Activated T-helper 17 cell treated with anti-CD3 and anti-CD28 coated beads, Interleukin-2, amount 50 U/mL, for 72 hours (primary cell): Measurements from ENCODE around the gene QPCT. TPM values are rescaled to one million over a fixed set of nuclear protein-coding genes. Genes with fewer than 3 reads are reported as not detected.
"Not testable (repeated sequence)": the region's sequence is repeated elsewhere in the genome, so short reads cannot be mapped to it uniquely, and the experiment has no call there.

Source experiments
- ATAC-seq: fragments of 150-1000 bp; cut with Tn5 transposase; replicated peaks from 2 replicates; pipeline ENCODE4 v1.10.0; 2021; ENCODE audit warnings: mild to moderate bottlenecking, moderate library complexity
- H3K27ac Mint-ChIP-seq: one replicate; pipeline ENCODE4 v1.8.0; 2022; ENCODE audit warnings: mixed read lengths
- H3K27me3 Mint-ChIP-seq: one replicate; pipeline ENCODE4 v1.8.0; 2022; ENCODE audit warnings: mixed read lengths
- H3K36me3 Mint-ChIP-seq: one replicate; pipeline ENCODE4 v1.8.0; 2022; ENCODE audit warnings: low read depth, mild to moderate bottlenecking, mixed read lengths
- H3K4me1 Mint-ChIP-seq: one replicate; pipeline ENCODE4 v1.8.0; 2022; ENCODE audit warnings: mixed read lengths
- H3K4me3 Mint-ChIP-seq: one replicate; pipeline ENCODE4 v1.8.0; 2022; ENCODE audit warnings: mild to moderate bottlenecking, mixed read lengths
- H3K9me3 Mint-ChIP-seq: one replicate; pipeline ENCODE4 v1.8.0; 2022; ENCODE audit warnings: mixed read lengths
- total RNA-seq, 2 donors: library from RNA; stranded (reverse); gene quantifications; one replicate each; pipeline ENCODE4 v1.2.3, GENCODE V29; 2022

The QPCT gene
- total RNA-seq, result under 1 TPM; 0.53 to 0.71 TPM

- H3K27ac Mint-ChIP-seq, result peak within 1 kb of the TSS; percentile 28
- H3K4me1 Mint-ChIP-seq, result peaks cover 6% of the 10 kb centered on the region
- peaks cover 9% of the 10 kb centered on the region for H3K27me3 Mint-ChIP-seq
- ATAC-seq, result peak; percentile 82
- no peaks in the 10 kb centered on the region for H3K36me3 Mint-ChIP-seq
- peak within 1 kb of the TSS; percentile 71 for H3K4me3 Mint-ChIP-seq
- H3K9me3 Mint-ChIP-seq, result no peaks in the 10 kb centered on the region
Measured at GRCh38 chr2:37344453-37345361, at the start of gene QPCT. Gene QPCT, plus strand, starts transcription at chr2:37344630. Its CDS starts 102 bp downstream, at chr2:37344732.

- peaks cover 35% of the 10 kb centered on the region for H3K36me3 Mint-ChIP-seq
- ATAC-seq, H3K9me3 Mint-ChIP-seq, H3K27ac Mint-ChIP-seq, H3K27me3 Mint-ChIP-seq, H3K4me3 Mint-ChIP-seq, H3K4me1 Mint-ChIP-seq: not testable (repeated sequence)
Measured at GRCh38 chr2:37294858-37295257, 49.6 kb upstream of the QPCT start.

- peaks cover 6% of the 10 kb centered on the region for H3K4me1 Mint-ChIP-seq
- no peak for ATAC-seq
- no peaks in the 10 kb centered on the region for H3K27me3 Mint-ChIP-seq
- no peak overlapping the region for H3K27ac Mint-ChIP-seq
- H3K4me3 Mint-ChIP-seq, result no peak overlapping the region
- no peaks in the 10 kb centered on the region for H3K9me3 Mint-ChIP-seq
- H3K36me3 Mint-ChIP-seq, result peaks cover 28% of the 10 kb centered on the region
Measured at GRCh38 chr2:37295469-37296073, 48.9 kb upstream of the QPCT start.

- ATAC-seq, result no peak
- H3K4me3 Mint-ChIP-seq, result no peak overlapping the region
- no peaks in the 10 kb centered on the region for H3K27me3 Mint-ChIP-seq
- no peak overlapping the region for H3K27ac Mint-ChIP-seq
- H3K4me1 Mint-ChIP-seq, result no peaks in the 10 kb centered on the region
- H3K36me3 Mint-ChIP-seq, result peaks cover 7% of the 10 kb centered on the region
- H3K9me3 Mint-ChIP-seq, result no peaks in the 10 kb centered on the region
Measured at GRCh38 chr2:37297632-37298031, 46.8 kb upstream of the QPCT start.

- Mint-ChIP-seq H3K27ac (no peak overlapping the region), H3K9me3 (no peaks in the 10 kb centered on the region), H3K27me3 (no peaks in the 10 kb centered on the region), H3K4me1 (no peaks in the 10 kb centered on the region), H3K36me3 (no peaks in the 10 kb centered on the region), H3K4me3 (no peak overlapping the region)
- ATAC-seq, result no peak
Measured at GRCh38 chr2:37300146-37300545, 44.3 kb upstream of the QPCT start.

- H3K4me1 Mint-ChIP-seq, result no peaks in the 10 kb centered on the region
- no peaks in the 10 kb centered on the region for H3K27me3 Mint-ChIP-seq
- H3K36me3 Mint-ChIP-seq, result no peaks in the 10 kb centered on the region
- no peaks in the 10 kb centered on the region for H3K9me3 Mint-ChIP-seq
- no peak overlapping the region for H3K27ac Mint-ChIP-seq
- no peak overlapping the region for H3K4me3 Mint-ChIP-seq
- ATAC-seq, result no peak
Measured at GRCh38 chr2:37300578-37300977, 43.9 kb upstream of the QPCT start.

GRCh38 chr2:37301408-37301807 lies 43.0 kb upstream of the QPCT start:
- no peaks in the 10 kb centered on the region for H3K27me3 Mint-ChIP-seq
- no peak overlapping the region for H3K4me3 Mint-ChIP-seq
- no peak for ATAC-seq
- no peaks in the 10 kb centered on the region for H3K9me3 Mint-ChIP-seq
- H3K4me1 Mint-ChIP-seq, result no peaks in the 10 kb centered on the region
- no peaks in the 10 kb centered on the region for H3K36me3 Mint-ChIP-seq
- no peak overlapping the region for H3K27ac Mint-ChIP-seq

GRCh38 chr2:37302701-37303252 lies 41.7 kb upstream of the QPCT start:
- H3K9me3 Mint-ChIP-seq, result no peaks in the 10 kb centered on the region
- H3K4me3 Mint-ChIP-seq, result no peak overlapping the region
- no peaks in the 10 kb centered on the region for H3K36me3 Mint-ChIP-seq
- H3K27ac Mint-ChIP-seq, result no peak overlapping the region
- no peaks in the 10 kb centered on the region for H3K4me1 Mint-ChIP-seq
- H3K27me3 Mint-ChIP-seq, result no peaks in the 10 kb centered on the region
- ATAC-seq, result no peak

GRCh38 chr2:37306024-37306423 lies 38.4 kb upstream of the QPCT start:
- Mint-ChIP-seq H3K4me1 (peaks cover 6% of the 10 kb centered on the region), H3K4me3 (no peak overlapping the region), H3K27ac (peak overlapping the region; percentile 33), H3K9me3 (no peaks in the 10 kb centered on the region), H3K27me3 (no peaks in the 10 kb centered on the region), H3K36me3 (no peaks in the 10 kb centered on the region)
- no peak for ATAC-seq

GRCh38 chr2:37307500-37307899 lies 36.9 kb upstream of the QPCT start:
- Mint-ChIP-seq H3K27ac (no peak overlapping the region), H3K27me3 (no peaks in the 10 kb centered on the region), H3K4me3 (no peak overlapping the region), H3K4me1 (peaks cover 10% of the 10 kb centered on the region), H3K9me3 (no peaks in the 10 kb centered on the region), H3K36me3 (no peaks in the 10 kb centered on the region)
- no peak for ATAC-seq

- no peaks in the 10 kb centered on the region for H3K27me3 Mint-ChIP-seq
- H3K9me3 Mint-ChIP-seq, result no peaks in the 10 kb centered on the region
- no peak overlapping the region for H3K4me3 Mint-ChIP-seq
- peaks cover 32% of the 10 kb centered on the region for H3K36me3 Mint-ChIP-seq
- no peak overlapping the region for H3K27ac Mint-ChIP-seq
- ATAC-seq, result no peak
- peaks cover 33% of the 10 kb centered on the region for H3K4me1 Mint-ChIP-seq
Measured at GRCh38 chr2:37315364-37315763, 29.1 kb upstream of the QPCT start.

GRCh38 chr2:37316181-37316580 lies 28.2 kb upstream of the QPCT start:
- Mint-ChIP-seq H3K9me3 (no peaks in the 10 kb centered on the region), H3K27ac (no peak overlapping the region), H3K36me3 (peaks cover 34% of the 10 kb centered on the region), H3K4me1 (peaks cover 25% of the 10 kb centered on the region), H3K4me3 (no peak overlapping the region), H3K27me3 (no peaks in the 10 kb centered on the region)
- no peak for ATAC-seq

- peak overlapping the region; percentile 18 for H3K27ac Mint-ChIP-seq
- H3K36me3 Mint-ChIP-seq, result peaks cover 40% of the 10 kb centered on the region
- peak overlapping the region; percentile 24 for H3K4me3 Mint-ChIP-seq
- peaks cover 29% of the 10 kb centered on the region for H3K4me1 Mint-ChIP-seq
- peak; percentile 75 for ATAC-seq
- H3K27me3 Mint-ChIP-seq, result no peaks in the 10 kb centered on the region
- H3K9me3 Mint-ChIP-seq, result no peaks in the 10 kb centered on the region
Measured at GRCh38 chr2:37317746-37318145, 26.7 kb upstream of the QPCT start.

GRCh38 chr2:37318401-37318800 lies 26.0 kb upstream of the QPCT start:
- Mint-ChIP-seq H3K27ac (no peak overlapping the region), H3K27me3 (no peaks in the 10 kb centered on the region), H3K4me1 (peaks cover 33% of the 10 kb centered on the region), H3K4me3 (peak overlapping the region; percentile 24), H3K36me3 (peaks cover 44% of the 10 kb centered on the region), H3K9me3 (no peaks in the 10 kb centered on the region)
- peak; percentile 62 for ATAC-seq
